K562 (cell line): ENCODE results near the gene RNF151. TPM values are rescaled to one million over a fixed set of nuclear protein-coding genes. Genes with fewer than 3 reads are reported as not detected.

Experiments used
- BCOR ChIP-seq: fragments of 450-650 bp; IDR thresholded peaks from 2 replicates; pipeline ENCODE4 v1.6.1; 2016
- BMI1 ChIP-seq: fragments of 150-350 bp; IDR thresholded peaks from 2 replicates; pipeline ENCODE4 v1.6.1; 2014; ENCODE audit warnings: low read length
- CEBPG ChIP-seq, 3 experiments: fragments of 200-800 bp in 1 of 3; sonication (Bioruptor generic) in 1 of 3; sonication (generic) in 1 of 3; formaldehyde crosslinking in 1 of 3; IDR thresholded peaks in 2 of 3; conservative IDR thresholded peaks in 1 of 3; 2 replicates each; pipeline versions ENCODE4 v1.6.1 to v1.8.0; 2016 to 2022; ENCODE audit warnings: missing compliant biosample characterization in 2 of 3, missing genetic modification characterization in 2 of 3, mild to moderate bottlenecking in 1 of 3, missing genetic modification reagents in 1 of 3
- CTBP1 ChIP-seq: fragments of 450-650 bp; IDR thresholded peaks from 2 replicates; pipeline ENCODE4 v1.6.1; 2016; ENCODE audit warnings: borderline replicate concordance
- CTCF ChIP-seq, 3 experiments: IDR thresholded peaks in 2 of 3; conservative IDR thresholded peaks in 1 of 3; 2 replicates each; pipeline ENCODE4 v1.5.1; 2011 to 2012; ENCODE audit warnings: low read length in 3 of 3, mild to moderate bottlenecking in 3 of 3, control low read depth in 2 of 3, improper control_type of control experiment in 1 of 3, inconsistent platforms in 1 of 3, low read depth in 1 of 3, mixed read lengths in 1 of 3, moderate library complexity in 1 of 3; ENCODE audit not compliant: insufficient read depth in 2 of 3
- FOXK1 ChIP-seq: sonication (generic); formaldehyde crosslinking; IDR thresholded peaks from 2 replicates; pipeline ENCODE4 v1.8.0; 2022; ENCODE audit warnings: missing genetic modification reagents, mild to moderate bottlenecking, borderline replicate concordance
- PATZ1 ChIP-seq: fragments of 250-450 bp; sonication (Bioruptor Pico); IDR thresholded peaks from 2 replicates; pipeline ENCODE4 v1.5.0; 2020; ENCODE audit warnings: mild to moderate bottlenecking, borderline replicate concordance
- PCBP1 ChIP-seq: fragments of 200-400 bp; formaldehyde crosslinking; IDR thresholded peaks from 2 replicates; pipeline ENCODE4 v1.6.1; 2018; ENCODE audit warnings: mild to moderate bottlenecking, low read depth, low read length; ENCODE audit not compliant: poor library complexity, severe bottlenecking
- RFX5 ChIP-seq: IDR thresholded peaks from 2 replicates; pipeline ENCODE4 v1.6.1; 2011; ENCODE audit warnings: low read depth, mild to moderate bottlenecking, improper control_type of control experiment, low read length
- TBL1XR1 ChIP-seq, 2 experiments: IDR thresholded peaks; 2 replicates each; pipeline ENCODE4 v1.6.1; 2012; ENCODE audit warnings: improper control_type of control experiment in 2 of 2, low read length in 2 of 2, mild to moderate bottlenecking in 1 of 2
- XRCC4 ChIP-seq: IDR thresholded peaks from one replicate; pipeline ENCODE4 v1.6.1; 2011; ENCODE audit not compliant: insufficient read depth, insufficient read length; ENCODE audit errors: extremely low read depth
- ZNF184 ChIP-seq: sonication (generic); formaldehyde crosslinking; IDR thresholded peaks from 2 replicates; pipeline ENCODE4 v1.5.0; 2020; ENCODE audit warnings: missing genetic modification reagents
- ZNF274 ChIP-seq: IDR thresholded peaks from 2 replicates; pipeline ENCODE4 v1.6.1; 2011; ENCODE audit warnings: low read depth, mild to moderate bottlenecking, low read length, moderate library complexity, borderline replicate concordance
- ZNF280A ChIP-seq: fragments of 450-650 bp; IDR thresholded peaks from 2 replicates; pipeline ENCODE4 v1.6.1; 2018; ENCODE audit warnings: mild to moderate bottlenecking, low read depth; ENCODE audit not compliant: partially characterized antibody
- ZNF589 ChIP-seq: fragments of 200-800 bp; sonication (Bioruptor generic); IDR thresholded peaks from 2 replicates; pipeline ENCODE4 v1.6.1; 2016; ENCODE audit warnings: low read depth, missing genetic modification characterization, missing compliant biosample characterization
- ZNF76 ChIP-seq: fragments of 250-450 bp; sonication (Bioruptor Pico); IDR thresholded peaks from 2 replicates; pipeline ENCODE4 v1.4.0; 2020; ENCODE audit warnings: mild to moderate bottlenecking, moderate library complexity, borderline replicate concordance
- ZNF764 ChIP-seq: fragments of 250-450 bp; sonication (Bioruptor Pico); IDR thresholded peaks from 2 replicates; pipeline ENCODE4 v1.4.0; 2020; ENCODE audit warnings: low read depth, mild to moderate bottlenecking, moderate library complexity
- polyA plus RNA-seq, 8 experiments: library from polyadenylated mRNA; depleted of rRNA in 4 of 8; stranded (reverse) in 5 of 8; unstranded in 3 of 8; fragments of >200 nt; fragmentation: Nextera tagmentation in 2 of 8; fragmentation: Illumina TruSeq in 1 of 8; extraction: Ambion mirVana in 2 of 8; extraction: Trizol in 1 of 8; gene quantifications; 2 replicates each; pipeline versions ENCODE4 v1.2.1 to v1.2.3, GENCODE V29; 2011 to 2014; ENCODE audit warnings: inconsistent platforms in 1 of 8, missing spikeins in 1 of 8
- total RNA-seq, 7 experiments: library from RNA; depleted of rRNA in 6 of 7; stranded (reverse); fragments of >200 nt in 6 of 7; fragmentation: Illumina TruSeq in 2 of 7; extraction: Trizol in 2 of 7; gene quantifications; 2 replicates each; pipeline versions ENCODE4 v1.2.1 to v1.2.3, GENCODE V29; 2011 to 2021; ENCODE audit warnings: low replicate concordance in 1 of 7

The RNF151 gene
- total and polyA plus RNA-seq, 9 of the 15 experiments (the other 6 are each of a cell fraction or from before 2014, with no cell fraction given), result not detected

GRCh38 chr16:2008631-2009163, 42.0 kb downstream of the RNF151 start (continued):
- TF ChIP-seq PATZ1 (CRISPR knock-in tag) (no peak), ZNF274 (no peak), ZNF589 (CRISPR knock-in tag) (no peak), CTBP1 (no peak), TBL1XR1 (IDR thresholded peaks at IDR 0.05; ENCODE audit: low read length in 2 of 2) (no peak), ZNF76 (CRISPR knock-in tag) (no peak), ZNF764 (CRISPR knock-in tag) (no peak), CEBPG (CRISPR knock-in tag; IDR thresholded peaks at IDR 0.05) (no peak), CEBPG (tag; conservative IDR thresholded peaks at IDR 0.05 in 1 of 2, IDR thresholded peaks at IDR 0.05 in 1 of 2) (0 out of 4 replicates have a peak, but pooled peaks of 1 of the 2 experiments have one; percentile 1), BMI1 (no peak), PCBP1 (no peak), BCOR (no peak), ZNF280A (no peak), ZNF184 (no peak), FOXK1 (peak; percentile 83; the same call in 1 of the 2 replicates), CTCF (IDR thresholded peaks at IDR 0.05 in 2 of 3, conservative IDR thresholded peaks at IDR 0.05 in 1 of 3; ENCODE audit: insufficient read depth in 2 of 3, low read depth in 1 of 3, low read length in 3 of 3) (no peak), RFX5 (no peak), XRCC4 (no peak)
